ENCODE measurements around the gene IGSF8.

IGSF8 gene

GRCh38 chr1:160087118-160087662 is 11.2 kb downstream of the IGSF8 start:
- no peak for DNase-seq (ENCODE audit: low read depth in 2 of 2)
- TF ChIP-seq CTCF (IDR thresholded peaks at IDR 0.05; ENCODE audit: low read depth, low read length): no peak
- H3K4me3 ChIP-seq (replicated peaks in 1 of 2; ENCODE audit: low read depth in 2 of 2, low read length in 2 of 2): no peak overlapping the region

- TF ChIP-seq CTCF (IDR thresholded peaks at IDR 0.05; ENCODE audit: low read depth, low read length): no peak
These were observed 11.9 kb downstream of the IGSF8 start for GRCh38 chr1:160086456-160086892.

GRCh38 chr1:160085686-160086455 is 12.5 kb downstream of the IGSF8 start:
- DNase-seq (ENCODE audit: low read depth in 2 of 2): peak; percentile 76 to 77
- H3K4me3 ChIP-seq (replicated peaks in 1 of 2; ENCODE audit: low read depth in 2 of 2, low read length in 2 of 2): no peak overlapping the region
- TF ChIP-seq CTCF (IDR thresholded peaks at IDR 0.05; ENCODE audit: low read depth, low read length): peak; percentile 94

More at GRCh38 chr1:160086456-160086892, 11.9 kb downstream of the IGSF8 start:
- DNase-seq (ENCODE audit: low read depth in 2 of 2): no peak
- no peak overlapping the region for H3K4me3 ChIP-seq (replicated peaks in 1 of 2; ENCODE audit: low read depth in 2 of 2, low read length in 2 of 2)

GRCh38 chr1:160084771-160085321 is 13.6 kb downstream of the IGSF8 start:
- no peak for DNase-seq (ENCODE audit: low read depth in 2 of 2)
- no peak for TF ChIP-seq CTCF (IDR thresholded peaks at IDR 0.05; ENCODE audit: low read depth, low read length)
- no peak overlapping the region for H3K4me3 ChIP-seq (replicated peaks in 1 of 2; ENCODE audit: low read depth in 2 of 2, low read length in 2 of 2)

GRCh38 chr1:160083968-160084770 is 14.2 kb downstream of the IGSF8 start:
- peak; percentile 69 for TF ChIP-seq CTCF (IDR thresholded peaks at IDR 0.05; ENCODE audit: low read depth, low read length)
- peak overlapping the region; percentile 11 to 41 for H3K4me3 ChIP-seq (replicated peaks in 1 of 2; ENCODE audit: low read depth in 2 of 2, low read length in 2 of 2)
- DNase-seq (ENCODE audit: low read depth in 2 of 2): peak; percentile 28 to 43

- TF ChIP-seq CTCF (IDR thresholded peaks at IDR 0.05; ENCODE audit: low read depth, low read length): no peak
- no peak for DNase-seq (ENCODE audit: low read depth in 2 of 2)
- H3K4me3 ChIP-seq (replicated peaks in 1 of 2; ENCODE audit: low read depth in 2 of 2, low read length in 2 of 2): no peak overlapping the region
These were observed 15.5 kb downstream of the IGSF8 start for GRCh38 chr1:160082926-160083325.

Measured in cardiac fibroblast (primary cell).